ENCODE results near the gene ME3.

Gene ME3

DNA sequence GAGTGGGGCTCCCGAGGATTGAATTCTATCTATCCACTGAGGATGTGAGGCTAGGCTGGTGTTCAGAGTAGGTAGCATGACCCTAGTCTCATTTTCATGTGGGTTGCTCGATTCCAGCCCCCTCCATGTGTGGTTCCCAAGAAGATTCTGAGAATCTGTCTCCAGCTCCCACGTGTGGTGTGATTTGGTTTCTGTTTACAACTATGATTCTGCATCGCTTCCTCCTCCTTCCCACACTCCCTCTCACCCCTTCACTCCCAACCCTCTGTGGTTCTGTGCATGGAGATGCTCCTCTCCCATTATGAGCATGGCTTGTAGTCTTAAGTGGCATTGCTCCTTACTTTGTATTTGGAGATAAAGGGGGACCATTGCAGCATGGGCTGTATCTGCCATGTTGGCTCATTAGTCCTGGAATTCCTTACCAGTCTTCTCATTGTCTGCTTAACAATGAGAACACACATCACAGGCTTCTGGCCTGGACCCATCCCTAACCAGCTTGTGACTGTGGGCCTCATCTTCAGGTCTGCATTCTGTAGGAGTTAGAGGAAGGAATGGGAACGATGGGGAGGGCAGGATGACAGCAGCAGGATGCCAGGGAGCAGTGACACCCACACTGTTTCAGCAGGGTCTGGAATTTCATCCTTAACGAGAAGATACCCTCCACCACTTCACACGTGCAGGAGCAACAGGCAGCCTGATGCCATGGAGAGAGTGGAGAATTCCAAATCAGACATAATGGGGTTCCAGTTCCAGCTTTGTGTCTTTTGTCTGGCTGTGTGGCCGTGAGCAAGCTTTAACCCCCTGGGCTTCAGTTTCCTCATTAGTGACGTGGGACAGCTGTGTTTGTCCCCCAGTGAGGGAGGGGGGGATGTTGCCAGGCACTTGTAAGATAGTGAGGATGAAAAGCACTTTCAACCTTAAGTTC lies 211.7 kb downstream of the ME3 start:
- no peak for DNase-seq (ENCODE audit: low spot score)

DNA sequence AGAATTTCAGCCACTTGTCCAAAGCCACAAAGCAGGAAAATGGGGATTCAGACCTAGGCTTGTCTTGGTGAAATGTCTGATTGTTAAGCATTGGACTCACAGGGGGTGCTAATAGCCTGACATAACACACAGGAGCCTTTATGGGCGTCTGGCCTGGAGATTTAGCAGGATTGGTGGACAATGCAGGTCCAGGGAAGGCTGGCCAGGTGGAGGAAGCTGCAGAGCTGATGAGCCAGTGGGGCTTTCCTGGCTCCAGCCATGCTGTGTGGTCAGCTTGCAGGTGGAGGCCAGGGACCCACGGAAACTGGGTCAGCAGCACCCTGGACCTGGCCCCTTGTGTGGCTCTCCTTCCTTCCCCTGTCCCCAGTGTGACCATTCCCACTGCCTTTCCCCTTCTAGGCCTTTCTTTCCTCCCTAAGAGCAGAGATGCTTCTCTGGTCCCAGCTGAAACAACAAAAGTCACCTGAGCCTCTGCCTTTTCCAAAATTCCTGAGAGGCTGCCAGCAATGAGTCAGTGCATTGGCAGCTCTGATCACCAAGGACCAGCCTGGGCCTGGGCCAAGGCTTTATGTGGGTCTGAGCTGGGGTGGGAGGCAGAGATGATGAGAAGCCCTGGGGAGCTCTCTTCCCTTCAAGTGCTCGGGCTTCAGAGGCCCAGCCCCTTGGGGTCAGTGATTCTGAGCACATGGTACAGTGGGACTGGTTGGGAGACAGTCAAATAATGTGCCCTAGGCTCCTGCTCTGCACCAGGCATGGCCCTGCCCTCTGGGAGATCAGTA lies 212.5 kb downstream of the ME3 start:
- DNase-seq (ENCODE audit: low spot score) = peak; percentile 95

DNA sequence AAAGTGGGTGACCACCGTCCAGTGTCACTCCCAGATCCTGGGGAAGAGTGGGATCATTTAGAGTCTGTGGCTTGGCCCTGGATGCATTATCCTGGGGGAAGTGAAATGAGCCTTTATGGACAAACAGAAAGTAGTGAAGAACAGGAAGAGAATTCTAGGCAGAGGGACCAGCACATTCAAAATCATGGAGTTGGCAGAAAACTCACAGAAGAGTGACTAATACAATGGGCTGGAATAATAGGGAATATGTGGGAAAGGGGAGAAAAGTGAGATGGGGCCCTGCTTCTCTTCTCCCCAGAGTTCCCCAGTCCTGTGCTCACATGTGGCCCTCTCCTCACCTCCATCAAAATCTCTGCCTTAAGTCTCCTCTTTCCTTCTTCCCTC lies 213.4 kb downstream of the ME3 start:
- DNase-seq (ENCODE audit: low spot score) = no peak

DNA sequence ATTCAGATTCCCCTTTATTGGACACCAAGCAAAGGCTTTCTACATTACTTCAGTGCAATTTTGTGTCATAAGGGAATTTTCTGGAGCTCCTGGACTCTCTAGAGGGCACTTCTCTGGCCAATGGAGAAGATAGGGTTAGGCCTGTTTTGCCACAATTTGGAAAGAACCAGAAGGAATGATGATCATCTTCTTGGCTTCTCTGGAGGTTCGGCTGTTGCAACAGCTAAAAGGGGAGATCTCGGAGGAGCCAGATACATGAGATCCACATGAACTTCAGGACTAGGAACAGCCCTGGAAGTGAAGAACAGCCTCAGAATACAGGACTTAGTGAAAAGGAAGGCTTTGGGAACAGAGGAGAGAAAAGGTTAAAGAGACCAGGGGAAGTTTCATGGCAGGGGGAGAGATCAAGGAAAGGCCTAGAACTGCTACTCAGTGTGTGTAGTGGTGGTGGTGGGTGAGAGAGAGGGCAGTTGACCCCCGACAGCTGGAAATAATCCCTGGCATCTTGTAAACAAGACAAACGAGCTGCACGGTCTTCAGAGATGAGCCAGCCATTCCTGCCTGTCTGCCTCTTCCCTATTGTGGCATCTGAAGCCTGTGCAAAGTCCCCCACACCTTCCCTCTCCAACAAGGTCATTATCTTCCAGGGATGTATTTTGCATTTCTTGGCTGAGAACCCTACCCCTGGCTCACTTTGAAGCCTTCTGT lies 214.0 kb downstream of the ME3 start:
- DNase-seq (ENCODE audit: low spot score) = no peak

DNA sequence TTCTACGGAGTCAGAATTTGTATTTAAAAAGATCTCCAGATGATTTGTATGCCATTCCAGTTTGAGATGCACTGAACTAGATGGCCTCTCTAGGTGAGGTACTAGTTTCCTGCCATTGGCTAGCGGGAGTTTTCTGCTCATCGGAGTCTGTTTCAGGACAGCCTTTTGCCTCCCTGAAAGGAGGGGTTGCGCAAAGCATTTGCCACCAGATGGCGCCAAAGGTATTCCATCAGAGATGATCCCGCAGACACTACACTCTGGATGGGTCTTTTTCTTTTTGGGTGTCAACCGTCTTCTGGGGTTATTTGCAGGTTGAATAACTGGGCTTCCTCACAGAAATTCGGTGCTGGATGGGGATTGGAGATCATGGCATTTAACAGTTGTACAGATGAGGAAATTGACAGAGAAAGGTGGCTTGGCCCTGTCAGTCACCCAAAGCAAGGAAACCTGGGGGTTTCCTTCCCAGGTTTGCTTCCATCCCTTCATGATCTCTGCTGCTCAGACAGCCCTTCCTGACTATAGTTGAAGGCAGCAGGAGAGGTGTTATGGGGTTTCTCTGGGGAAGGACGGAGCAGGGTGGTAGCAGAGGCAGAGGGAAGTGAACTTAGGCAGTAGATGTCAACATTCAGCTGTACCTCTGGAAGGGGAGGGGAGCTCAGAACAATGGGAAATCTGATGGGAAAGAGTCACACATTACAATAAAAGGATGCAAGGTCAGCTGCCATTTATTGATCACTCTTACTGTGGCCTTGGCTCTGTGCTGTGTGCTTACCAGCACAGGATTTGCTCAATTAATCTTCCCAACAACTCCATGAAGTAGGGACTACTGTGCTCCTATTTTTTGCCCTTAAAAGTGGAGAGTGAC lies 216.1 kb downstream of the ME3 start:
- DNase-seq (ENCODE audit: low spot score) = peak; percentile 89

DNA sequence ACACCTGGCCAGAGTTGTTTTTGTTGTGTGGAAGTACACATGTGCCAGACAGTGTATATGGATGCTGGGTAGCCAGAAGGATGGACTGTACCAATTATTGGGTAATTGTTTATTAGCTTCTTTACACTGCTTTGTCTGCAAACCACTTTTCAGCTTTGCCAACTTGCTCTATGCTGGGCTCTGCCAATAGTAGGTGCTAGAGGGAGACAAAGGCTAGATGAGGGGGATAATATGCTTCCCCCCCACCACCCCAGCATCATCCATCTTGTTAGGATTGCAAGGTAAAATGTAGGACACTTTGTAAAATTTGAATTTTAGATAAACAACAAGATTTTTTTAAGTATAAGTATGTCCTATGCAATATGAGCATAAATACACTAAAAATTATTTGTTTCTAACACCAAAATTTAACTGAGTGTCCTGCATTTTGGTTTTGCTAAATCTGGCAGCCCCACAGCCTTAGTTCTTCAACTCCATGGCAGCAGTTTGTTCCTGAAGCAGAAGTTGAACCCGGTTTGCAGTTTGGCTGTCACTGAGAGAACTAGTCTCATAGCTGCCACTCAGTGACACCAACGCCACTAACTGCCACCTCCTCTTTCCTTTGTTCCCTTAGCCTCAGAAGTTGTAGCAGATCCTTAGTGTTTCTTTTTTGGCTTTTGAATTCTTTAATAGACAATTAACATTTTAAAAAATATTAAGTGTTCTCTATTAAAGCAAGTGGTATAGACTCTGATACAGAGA lies 219.0 kb downstream of the ME3 start:
- no peak for DNase-seq (ENCODE audit: low spot score)

DNA sequence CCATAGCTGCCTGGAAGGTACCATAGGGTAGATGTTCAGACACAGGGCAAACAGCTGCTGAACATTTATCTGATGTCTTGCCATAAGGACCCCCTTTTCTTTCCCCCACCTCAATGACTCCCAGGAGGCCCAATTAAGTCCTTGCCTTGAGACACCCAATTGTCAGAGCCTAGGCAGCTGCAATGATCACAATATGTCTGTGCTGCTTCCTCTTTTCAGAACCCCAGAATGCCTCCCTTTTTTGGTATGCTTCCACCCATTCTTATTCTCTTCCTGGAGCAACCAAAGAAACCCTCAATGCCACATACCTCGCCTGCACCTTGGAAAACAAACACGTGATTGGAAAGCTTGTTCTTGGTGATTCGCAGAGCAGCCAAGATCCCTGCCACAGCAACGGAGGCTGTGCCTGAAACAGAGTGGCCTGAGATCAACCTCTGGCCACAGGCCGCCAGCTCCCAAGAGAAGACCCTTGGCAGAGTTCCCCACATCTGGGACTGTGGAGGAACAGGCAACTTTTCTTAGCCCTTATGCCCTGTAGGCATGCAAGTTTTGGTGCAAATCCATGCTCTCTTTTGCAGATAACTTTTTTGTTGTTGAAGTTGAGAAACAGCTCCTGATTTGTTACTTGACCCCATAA lies 222.3 kb downstream of the ME3 start:
- no peak for DNase-seq (ENCODE audit: low spot score)

DNA sequence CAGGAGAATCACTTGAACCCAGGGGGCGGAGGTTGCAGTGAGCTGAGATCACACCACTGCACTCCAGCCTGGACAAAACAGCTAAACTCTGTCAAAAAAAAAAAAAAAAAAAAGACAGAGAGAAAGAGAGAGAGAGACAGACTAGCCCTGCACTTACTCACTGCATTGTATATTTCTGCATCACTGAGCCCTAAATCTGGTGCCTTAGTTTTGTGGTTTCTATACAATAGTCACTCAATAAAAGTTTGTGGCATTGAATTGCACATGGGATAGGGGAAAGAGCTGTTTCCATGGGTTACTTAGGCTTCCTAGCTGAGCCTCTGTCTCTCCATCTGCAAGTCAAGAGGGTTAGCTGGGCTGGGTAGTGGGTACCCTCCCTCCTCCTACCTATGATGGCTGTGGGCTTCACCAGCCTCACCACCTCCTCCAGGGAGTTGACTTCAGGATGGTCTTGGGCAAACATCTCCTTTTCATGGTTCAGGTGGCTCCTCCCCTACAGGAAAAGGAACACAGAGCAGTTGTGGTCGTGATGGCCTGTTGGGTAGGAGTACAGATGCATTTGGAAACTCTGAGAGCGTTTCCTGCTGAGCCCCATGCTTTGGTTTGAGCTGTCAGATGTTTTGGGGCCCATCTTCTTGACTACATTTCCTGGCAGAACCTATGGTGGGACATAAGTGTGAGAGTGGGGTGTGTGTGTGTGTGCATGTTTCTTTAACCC lies 224.5 kb downstream of the ME3 start:
- no peak for DNase-seq (ENCODE audit: low spot score)

DNA sequence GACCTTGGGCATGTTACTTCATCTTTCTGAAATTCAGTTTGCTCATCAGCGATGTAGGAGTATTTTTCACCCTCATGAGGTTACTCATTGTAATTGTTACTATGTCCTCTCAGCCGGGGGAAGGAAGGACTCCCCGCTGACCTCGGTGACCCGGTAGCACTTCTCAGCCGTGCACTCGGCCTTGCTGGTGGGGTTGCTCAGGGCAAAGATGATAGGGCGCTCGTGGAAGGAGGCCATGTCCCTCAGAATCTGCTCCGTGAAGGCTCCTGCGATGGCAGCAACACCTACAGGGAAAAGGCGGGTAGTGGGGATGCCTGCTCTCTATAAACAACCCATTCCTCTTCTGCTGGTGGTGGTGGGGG lies 225.5 kb downstream of the ME3 start:
- DNase-seq (ENCODE audit: low spot score) = no peak

DNA sequence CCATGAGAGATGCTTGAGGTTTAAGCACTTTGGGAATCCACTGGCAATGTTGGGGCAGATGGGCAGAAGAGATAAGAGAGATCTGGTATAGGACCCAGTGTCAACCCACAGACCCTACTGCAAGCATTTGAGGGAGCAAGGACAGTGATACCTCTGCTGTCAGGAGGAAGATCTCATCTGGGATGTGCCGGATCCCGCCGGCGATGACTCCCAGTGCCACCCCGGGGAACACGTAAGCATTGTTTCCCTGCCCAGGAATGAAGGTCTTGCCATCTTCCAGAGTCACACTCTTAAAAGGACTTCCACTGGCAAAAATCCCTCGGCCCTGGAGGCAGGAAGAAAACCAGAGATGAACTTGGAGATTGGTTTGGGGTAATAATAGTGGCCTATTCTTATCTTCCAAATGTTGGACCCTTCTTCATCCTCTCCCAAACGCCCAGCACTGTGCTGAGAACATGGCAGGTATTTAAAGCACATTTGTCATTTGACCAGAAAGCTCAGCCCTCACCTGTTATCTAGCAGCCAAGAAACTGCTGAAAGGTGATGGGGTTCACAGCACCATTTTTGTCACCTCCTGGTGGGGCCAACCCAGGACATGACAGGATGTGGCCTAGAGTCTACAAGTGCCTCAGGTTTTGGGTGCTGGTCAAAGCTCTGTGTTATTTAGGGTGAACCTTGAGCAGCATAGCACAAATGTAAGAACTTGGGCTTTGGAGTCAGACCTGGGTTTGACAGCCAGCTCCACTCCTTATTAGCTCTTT lies 226.1 kb downstream of the ME3 start:
- no peak for DNase-seq (ENCODE audit: low spot score)

DNA sequence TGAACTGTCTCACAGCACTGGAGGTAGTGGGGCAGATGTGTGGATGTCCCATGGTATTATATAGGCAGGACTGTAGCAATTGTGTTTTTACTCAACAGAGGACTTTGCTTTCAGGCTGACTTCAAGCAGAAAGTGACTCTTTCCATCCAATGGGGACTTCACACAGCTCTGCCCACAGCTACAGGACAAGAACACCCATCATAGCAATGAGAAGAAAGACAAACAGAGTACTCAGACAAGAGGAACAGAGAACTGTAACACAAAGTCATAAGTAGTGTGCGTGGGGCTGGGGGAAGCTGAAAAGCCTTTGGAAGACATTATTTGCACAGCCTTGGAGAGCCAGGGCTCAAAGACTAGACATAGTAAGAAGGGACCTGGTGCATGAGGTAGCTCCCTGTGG lies 227.4 kb downstream of the ME3 start:
- DNase-seq (ENCODE audit: low spot score) = no peak

DNA sequence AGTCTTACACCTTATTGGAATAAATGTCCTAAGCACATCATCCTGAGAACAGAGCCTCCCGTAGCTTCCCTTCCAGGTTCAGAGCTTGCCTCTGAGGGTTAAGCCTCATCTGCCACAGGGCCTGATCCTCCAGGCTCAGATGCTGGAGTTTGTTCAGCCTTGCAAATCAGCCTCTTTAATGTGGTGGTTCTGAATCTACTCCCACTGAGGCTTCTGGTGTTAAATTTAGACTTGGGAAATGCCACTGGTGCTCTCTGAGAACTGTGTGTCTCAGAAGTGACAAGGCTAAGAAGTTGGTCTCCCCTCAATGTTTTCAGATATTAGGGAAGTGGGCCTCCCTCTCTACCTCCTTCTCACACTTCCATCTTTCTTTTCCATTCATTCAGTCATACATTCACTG lies 229.0 kb downstream of the ME3 start:
- DNase-seq (ENCODE audit: low spot score) = no peak

DNA sequence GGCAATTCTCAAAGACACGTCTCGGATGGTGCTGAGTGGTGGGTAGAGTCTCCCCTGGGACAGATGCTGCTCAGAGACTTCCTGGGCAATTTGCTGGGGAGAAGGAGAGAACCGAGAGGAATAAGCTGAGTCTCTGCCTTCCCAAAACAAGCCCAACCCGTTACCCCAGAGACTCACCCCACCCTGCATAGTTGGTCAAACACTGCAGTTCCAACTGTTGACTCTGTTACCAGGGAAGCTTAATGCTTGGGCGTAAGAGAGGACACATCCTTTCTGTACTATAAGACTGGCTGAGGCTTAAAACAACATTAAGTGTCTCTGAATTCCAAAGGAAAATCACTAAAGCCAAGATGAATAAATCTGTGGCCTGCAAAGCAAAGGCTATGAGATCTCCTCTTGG lies 229.6 kb downstream of the ME3 start:
- no peak for DNase-seq (ENCODE audit: low spot score)

DNA sequence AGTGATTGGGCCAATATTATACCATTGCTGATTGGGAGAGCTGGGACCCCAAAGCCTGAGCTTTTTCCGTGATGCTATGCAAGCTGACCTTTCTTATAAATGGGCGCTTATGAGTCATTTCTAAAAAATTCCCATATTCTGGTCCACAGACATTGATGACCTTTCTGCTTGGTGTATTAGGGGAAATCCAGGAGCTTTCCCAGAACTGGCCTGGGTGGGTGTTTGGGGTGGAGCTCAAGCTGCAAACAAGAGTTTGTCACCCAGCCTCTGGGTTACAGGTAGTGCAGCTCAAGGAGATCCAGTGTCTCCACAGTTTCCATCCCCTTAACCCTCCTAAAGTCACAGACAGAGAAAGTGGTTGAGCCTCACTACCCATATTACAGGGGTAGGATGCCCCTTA lies 230.0 kb downstream of the ME3 start:
- DNase-seq (ENCODE audit: low spot score) = no peak

DNA sequence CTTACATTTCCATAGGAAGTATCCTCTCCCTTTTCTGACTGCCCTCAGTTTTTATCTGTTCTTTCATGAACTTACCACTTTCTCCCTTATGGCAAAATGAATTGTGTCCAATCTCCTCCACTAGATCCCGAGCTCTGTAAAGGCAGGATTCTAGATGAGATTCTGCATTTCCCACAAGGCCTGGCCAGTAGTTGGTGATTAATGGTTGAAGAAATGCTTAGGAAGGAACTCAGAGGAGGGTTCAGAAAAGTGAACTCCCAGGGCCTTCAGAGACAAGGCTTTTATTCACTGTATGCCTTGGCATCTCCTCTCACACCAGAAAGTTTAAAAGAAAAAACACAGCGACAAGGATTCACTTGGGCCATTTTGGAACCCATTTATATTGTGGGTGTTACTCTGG lies 231.6 kb downstream of the ME3 start:
- DNase-seq (ENCODE audit: low spot score) = no peak

DNA sequence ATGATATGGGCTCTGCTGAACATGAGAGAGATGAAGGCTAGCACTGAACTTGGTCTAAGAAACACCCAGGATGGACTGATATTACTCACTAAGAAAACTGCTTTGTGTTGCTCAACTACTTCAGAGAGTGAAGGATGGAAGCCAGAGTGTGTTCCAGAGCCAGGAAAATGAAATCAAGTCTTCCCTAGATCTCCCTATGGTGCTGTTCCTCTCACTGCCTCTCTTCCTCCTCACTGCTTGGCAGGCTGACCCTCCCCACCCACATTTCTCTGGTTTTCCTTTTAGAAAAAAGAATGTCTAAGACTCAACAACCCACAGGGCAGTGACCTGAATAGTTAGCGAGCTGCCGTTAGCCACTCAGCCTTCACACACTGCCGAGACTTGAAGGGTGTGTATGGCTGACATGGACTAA lies 232.1 kb downstream of the ME3 start:
- no peak for DNase-seq (ENCODE audit: low spot score)

DNA sequence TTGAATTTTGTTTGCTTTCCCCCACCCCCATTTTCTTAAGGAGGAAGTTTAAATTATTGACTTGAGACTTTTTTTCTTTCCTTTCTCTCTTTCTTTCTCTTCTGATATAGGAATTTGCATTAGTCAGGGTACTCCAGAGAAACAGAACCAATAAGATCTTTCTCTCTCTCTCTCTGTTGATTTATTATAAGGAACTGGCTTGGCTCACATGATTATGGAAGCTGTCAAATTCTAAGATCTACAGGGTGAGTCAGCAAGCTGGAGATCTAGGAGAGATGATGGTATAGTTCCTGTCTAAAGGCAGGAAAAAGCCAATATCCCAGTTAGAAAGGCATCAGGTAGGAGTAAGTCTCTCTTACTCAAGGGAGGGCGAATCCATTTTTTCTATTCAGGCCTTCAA lies 233.7 kb downstream of the ME3 start:
- peak; percentile 50 for DNase-seq (ENCODE audit: low spot score)

DNA sequence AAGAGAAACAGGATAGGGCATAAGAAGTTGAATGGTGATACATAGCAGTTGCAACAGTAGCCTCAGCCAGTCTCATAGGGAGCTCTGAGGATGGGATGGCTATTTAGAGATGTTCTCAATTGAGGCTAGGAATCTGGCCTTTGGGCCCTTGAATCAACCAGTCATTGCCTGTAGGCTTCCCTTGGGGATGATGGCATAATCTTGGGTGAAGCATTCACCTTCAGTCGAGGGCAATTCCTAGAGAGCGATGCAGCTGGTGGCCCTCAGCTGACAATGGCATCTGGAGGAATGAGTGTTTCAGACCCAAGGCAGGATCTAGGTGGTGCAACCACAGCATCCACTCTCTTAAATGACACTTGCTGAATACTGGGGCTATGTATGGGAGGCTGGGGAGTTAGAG lies 236.7 kb downstream of the ME3 start:
- no peak for DNase-seq (ENCODE audit: low spot score)
